Stimulated activated CD8-positive, alpha-beta memory T cell treated with anti-CD3 and anti-CD28 coated beads, Interleukin-4, amount 100 ng/mL, for 4 hours (primary cell): ENCODE data around the gene C10orf95.
A peak's percentile ranks its signal among the peaks of the same experiment; 100 is the strongest.
"Not testable (repeated sequence)": the region's sequence is repeated elsewhere in the genome, so short reads cannot be mapped to it uniquely, and the experiment has no call there.

ENCODE experiments used
- DNase-seq, 2 donors: peaks; one replicate each; pipeline ENCODE4 v3.0.0-alpha.2; 2020; ENCODE audit warnings: low read depth in 2 of 2, low spot score in 1 of 2

C10orf95 gene

GRCh38 chr10:102465466-102465865 is 14.1 kb upstream of the C10orf95 start:
- DNase-seq = no peak

DNA sequence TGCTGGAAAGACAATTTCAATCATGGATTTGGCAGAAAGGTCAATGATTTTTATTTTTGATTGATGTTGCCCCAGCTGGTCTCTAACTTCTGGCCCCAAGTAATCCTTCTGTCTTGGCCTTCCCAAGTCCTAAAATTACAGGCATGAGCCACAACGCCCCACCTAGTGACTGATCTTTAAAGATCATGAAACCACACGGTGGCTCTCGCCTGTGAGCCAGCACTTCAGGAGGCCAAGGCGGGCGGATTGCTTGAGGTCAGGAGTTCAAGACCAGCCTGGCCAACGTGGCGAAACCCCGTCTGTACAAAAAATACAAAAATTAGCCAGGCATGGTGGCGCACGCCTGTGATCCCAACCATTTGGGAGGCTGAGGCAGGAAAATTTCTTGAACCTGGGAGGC is 12.6 kb upstream of the C10orf95 start:
- no peak for DNase-seq

DNA sequence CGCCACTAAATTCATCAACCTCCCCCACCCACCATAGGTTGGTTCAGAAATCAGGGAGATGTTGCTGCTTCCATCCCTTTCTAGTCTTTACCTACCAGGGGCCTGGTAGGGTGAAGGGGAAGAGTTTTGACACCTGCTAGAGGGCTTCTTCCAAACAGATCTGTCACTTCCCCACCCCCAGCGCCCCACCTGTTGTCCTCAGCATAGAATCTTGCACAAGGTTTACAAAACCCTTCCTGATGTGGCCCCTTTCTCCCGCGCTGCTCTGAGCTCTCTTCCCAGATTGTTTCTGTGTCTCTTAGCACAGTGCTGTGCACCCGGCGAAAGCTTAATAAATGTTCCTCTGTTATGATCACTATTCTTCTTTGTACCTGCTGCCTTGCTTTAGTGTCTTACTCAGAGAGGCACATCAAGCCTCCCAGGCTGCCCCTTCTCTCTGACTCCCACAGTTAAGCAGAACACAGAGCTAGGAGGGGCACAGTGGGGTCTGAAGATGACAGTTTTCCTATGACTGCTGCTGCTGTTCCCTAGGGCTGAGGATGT is 11.2 kb upstream of the C10orf95 start:
- DNase-seq = no peak

DNA sequence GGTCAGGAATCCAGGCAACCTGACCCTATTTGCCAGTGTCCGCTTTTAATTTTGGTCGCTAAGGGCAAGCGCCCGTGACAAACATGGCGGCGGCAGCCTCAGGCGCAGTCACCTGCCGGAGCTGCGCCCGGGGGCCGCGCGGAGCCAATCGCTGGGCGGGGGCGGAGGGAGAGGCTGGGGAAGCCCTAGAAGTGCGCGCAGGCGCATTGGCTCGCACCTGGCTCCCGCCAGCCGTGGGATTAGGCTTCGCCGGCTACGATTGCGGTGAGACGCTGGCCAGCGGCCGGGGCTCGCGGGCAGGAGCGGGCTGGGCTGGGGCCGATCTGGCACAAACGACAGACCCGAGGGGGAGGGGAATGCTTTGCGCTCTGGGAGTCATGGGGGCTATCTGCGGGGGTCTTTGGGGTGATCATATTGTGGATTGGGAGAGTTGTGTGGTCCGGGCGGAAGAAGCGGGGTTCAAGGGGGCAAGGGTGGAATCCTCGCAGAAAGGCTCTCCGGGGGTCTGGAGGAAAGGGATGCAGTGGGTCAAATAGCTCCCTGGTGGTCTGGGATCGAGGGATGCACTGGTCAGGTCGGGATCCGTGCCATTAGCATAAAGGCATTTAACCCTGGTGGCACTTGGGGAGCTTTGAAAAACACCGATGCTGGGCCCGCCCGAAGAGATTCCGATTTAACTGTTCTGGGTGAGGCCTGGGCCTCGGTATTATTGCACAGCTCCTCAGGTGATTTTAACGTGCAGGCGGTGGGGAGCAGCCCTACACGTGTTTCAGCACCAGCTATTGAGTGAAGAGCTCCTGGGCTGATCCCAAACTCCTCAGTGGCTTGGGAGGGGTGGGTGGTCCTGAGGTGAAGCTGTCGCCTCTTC is 10.1 kb upstream of the C10orf95 start:
- DNase-seq = peak; percentile 79 to 86

GRCh38 chr10:102460836-102461186 is 9.5 kb upstream of the C10orf95 start:
- no peak for DNase-seq

DNA sequence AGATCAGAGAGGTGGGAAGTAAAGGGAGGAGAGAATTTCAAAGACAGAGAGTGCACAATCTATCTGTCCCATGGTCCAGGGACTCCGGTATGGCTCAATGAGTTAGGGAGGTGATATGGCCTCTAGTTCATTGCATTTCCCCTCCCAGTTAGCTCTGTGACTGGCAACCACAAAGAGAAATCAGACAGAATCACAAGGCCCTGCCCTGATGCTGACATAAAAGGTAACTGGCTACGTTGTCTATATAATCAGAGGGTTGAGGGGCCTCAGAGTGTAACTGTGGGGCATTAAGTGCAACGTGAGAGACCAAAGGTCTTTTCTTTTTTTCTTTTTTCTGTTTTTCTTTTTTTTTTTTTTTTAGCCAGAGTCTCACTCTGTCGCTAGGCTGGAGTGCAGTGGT is 7.3 kb upstream of the C10orf95 start:
- no peak for DNase-seq

GRCh38 chr10:102457591-102458150 is 6.3 kb upstream of the C10orf95 start:
- DNase-seq = no peak

DNA sequence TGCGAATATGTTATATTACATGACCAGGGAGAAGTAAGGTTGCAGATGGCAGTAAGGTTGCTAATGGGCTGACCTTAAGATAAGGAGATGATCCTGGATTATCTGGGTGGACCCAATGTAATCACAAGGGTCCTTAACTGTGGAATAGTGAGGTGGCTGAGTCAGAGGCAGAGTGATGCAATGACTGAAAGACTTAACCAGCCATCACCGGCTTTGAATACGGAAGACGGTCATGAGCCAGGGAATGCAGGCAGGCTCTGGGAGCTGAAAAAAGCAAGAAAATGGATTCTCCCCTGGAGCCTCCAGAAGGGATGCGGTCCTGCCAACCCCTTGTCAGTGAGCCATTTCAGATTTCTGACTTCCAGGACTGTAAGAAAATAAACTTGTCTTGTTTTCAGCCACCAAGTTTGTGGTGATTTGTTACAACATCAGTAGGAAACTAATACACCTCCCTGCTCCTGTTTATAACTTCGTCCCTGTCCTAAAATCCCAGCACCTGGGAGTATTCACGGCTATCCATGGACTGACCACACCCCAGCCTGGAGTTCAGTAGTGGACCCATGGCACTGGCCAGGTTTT is 4.6 kb upstream of the C10orf95 start:
- DNase-seq = no peak

DNA sequence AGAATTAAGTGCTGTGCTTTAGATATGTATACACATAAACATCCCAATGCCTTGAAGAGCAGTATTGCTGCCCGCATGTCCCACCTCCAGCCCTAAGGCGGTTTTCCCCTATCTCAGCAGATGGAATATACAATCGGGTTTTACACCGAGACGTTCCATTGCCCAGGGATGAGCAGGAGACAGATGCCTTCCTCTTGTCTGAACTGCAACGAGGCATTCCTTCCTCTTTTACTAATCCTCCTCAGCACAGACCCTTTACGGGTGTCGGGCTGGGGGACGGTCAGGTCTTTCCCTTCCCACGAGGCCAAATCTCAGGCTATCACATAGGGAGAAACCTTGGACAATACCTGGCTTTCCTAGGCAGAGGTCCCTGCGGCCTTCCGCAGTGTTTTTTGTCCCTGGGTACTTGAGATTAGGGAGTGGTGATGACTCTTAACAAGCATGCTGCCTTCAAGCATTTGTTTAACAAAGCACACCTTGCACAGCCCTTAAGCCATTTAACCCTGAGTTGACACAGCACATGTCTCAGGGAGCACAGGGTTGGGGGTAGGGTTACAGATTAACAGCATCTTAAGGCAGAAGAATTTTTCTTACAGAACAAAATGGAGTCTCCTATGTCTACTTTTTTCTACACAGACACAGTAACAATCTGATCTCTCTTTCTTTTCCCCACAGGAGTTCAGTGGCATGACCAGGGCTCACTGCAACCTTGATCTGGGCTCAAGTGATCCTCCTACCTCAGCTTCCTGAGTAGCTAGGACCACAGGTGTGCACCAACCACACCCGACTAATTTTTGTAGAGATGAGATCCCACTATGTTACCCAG is 3.5 kb upstream of the C10orf95 start:
- DNase-seq = not testable (repeated sequence)

DNA sequence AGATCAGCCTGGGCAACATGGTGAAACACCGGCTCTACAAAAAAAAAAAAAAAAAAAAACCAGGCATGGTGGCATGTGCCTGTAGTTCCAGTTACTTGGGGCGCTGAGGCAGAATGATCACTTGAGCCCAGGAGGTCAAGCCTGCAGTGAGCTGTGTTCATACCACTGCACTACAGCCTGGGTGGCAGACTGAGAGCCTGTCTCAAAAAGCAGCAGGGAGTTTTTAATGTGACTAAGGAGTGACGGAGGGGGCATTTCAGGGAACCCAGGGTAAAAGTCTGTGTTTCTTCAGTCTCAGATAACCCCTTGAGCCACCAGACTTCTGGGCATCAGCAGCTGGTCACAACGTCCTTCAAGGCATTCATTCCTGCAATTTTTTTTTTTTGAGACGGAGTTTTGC is 2.2 kb upstream of the C10orf95 start:
- DNase-seq = no peak

DNA sequence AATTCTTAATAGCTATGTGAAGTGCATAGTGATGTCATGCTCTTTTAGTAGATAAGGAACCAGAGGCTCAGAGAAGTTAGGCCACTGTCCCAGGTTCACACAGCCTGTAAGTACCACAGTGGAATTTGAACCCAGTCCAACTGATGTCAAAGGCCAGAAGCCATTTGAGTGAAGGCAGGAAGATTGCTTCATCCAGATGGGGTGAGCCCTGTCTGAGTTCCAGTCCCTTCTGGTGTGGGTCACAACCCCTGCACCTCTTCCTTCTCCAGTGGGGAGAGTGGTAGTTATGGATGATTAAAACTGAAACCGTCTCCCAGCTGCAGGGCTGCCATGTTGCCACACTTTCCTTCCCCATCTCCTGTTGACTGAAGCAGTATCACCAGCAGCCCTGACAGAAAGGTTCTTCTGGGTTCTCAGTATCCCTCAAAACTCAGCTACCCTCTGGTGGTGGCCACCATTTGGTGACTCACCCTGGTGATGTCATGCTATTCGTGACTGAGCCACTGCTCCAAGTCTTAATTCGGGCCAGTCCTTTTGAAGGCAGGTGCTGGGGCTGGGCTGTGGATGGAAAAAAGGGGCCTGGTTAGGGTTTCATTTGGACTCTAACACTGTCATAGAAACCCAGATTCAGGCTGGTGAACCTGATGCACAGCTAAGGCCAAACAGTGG is 1.5 kb upstream of the C10orf95 start:
- DNase-seq = peak in 1 of 2 donors; percentile 32

- DNase-seq = peak; percentile 52 to 80
These were observed 804 bp downstream of the C10orf95 start for GRCh38 chr10:102450374-102451104.

GRCh38 chr10:102450124-102450373 is 1.3 kb downstream of the C10orf95 start:
- no peak for DNase-seq

GRCh38 chr10:102449321-102450123 is 1.8 kb downstream of the C10orf95 start:
- DNase-seq = peak; percentile 67 to 78

DNA sequence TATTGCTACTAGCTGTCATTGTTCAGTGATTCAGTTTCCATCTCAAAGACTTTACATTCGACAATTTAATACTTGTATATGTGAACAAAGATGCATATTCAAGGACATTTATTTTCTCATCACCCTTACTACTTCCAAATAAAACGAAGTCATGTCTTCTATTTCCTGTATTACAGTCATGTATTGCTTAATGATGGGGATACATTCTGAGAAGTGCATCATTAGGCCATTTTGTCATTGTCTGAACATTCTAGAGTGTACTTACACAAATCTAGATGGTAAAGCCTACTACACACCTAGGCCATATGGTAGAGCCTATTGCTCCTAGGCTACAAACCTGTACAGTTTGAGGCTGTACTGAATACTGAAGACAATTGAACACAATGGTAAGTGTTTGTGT is 6.5 kb downstream of the C10orf95 start:
- no peak for DNase-seq

DNA sequence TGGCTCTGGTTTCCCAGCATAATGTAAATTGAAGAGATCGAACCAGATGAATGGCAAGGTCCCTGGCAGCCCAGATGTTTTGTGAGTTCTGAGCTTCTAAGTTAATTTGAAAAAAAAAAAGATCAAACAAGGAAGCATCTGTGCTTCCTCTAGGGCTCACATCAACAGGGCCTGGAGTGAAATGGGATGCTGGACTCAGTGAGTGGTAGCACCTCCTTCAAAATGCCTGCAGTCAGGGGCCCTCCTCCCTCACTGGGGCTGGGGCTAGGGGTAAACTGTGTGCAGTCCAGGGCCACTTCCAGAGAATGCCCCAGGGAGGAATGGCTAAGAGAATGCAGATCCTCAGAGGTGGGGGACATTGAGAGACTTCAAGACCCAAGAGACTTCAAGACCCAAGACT is 13.0 kb downstream of the C10orf95 start:
- no peak for DNase-seq

DNA sequence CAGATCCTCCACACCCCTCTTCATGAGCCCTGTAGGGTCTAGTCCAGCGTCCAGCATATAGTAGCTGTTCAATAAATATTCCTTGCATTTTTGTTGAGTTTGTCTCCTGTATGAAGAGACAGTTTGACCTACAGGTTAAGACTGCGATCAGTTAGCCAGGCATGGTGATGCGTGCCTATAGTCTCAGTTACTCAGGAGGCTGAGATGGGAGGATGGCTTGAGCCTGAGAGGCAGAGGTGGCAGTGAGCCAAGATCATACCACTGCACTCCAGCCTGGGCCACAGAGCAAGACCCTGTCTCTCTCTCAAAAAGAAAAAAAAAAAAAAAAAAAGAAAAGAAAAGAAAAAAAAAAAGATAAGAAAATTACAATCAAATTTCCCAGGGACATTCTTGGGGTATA is 13.8 kb downstream of the C10orf95 start:
- DNase-seq = no peak

- no peak for DNase-seq
These were observed 15.0 kb downstream of the C10orf95 start for GRCh38 chr10:102436312-102436711.

GRCh38 chr10:102435529-102436233 is 15.7 kb downstream of the C10orf95 start:
- peak in 1 of 2 donors; percentile 36 for DNase-seq
